ENCODE measurements around the gene SLC9A1. TPM values are rescaled to one million over a fixed set of nuclear protein-coding genes. Genes with fewer than 3 reads are reported as not detected.

The SLC9A1 gene
- total RNA-seq, 6 donors from 2014 or later, result 18.1 to 51.4 (median 31.5) TPM

- Histone ChIP-seq H3K27ac (peak overlapping the region in 1 of 4 donors; percentile 23), H3K4me1 (peaks cover 9 to 73% (median 40%) of the 10 kb centered on the region in 4 donors), H3K4me3 (no peak overlapping the region), H3K9me3 (no peaks in the 10 kb centered on the region), H3K27me3 (no peaks in the 10 kb centered on the region), H3K36me3 (no peaks in the 10 kb centered on the region)
- ATAC-seq (ENCODE audit: low FRiP score in 2 of 2) (no peak), DNase-seq (no peak)
- WGBS, 2 donors, result 72 to 80% methylated on average over 4 to 6 of the region's 6 CpGs
- TF ChIP-seq POLR2AphosphoS5 (IDR thresholded peaks at IDR 0.05), result no peak
- TF ChIP-seq EP300 (IDR thresholded peaks at IDR 0.05), result no peak
- TF ChIP-seq CTCF (IDR thresholded peaks at IDR 0.05), result no peak
- TF ChIP-seq POLR2A (IDR thresholded peaks at IDR 0.05), result no peak
Observed at GRCh38 chr1:27143401-27143800, 11.5 kb downstream of the SLC9A1 start.

GRCh38 chr1:27142464-27142863, 12.5 kb downstream of the SLC9A1 start:
- Histone ChIP-seq H3K4me1 (peaks cover 19 to 73% (median 47%) of the 10 kb centered on the region in 4 donors), H3K27ac (no peak overlapping the region)
- 86 to 95% methylated on average over 3 of the region's 3 CpGs for WGBS, 2 donors

GRCh38 chr1:27141266-27142003, 13.5 kb downstream of the SLC9A1 start:
- Histone ChIP-seq H3K9me3 (no peaks in the 10 kb centered on the region), H3K4me3 (no peak overlapping the region), H3K36me3 (no peaks in the 10 kb centered on the region), H3K27me3 (no peaks in the 10 kb centered on the region), H3K27ac (no peak overlapping the region), H3K4me1 (peaks cover 29 to 84% (median 58%) of the 10 kb centered on the region in 4 donors)
- ATAC-seq (ENCODE audit: low FRiP score in 2 of 2) (no peak), DNase-seq (peak in 1 of 2 donors; percentile 74)
- TF ChIP-seq POLR2A (IDR thresholded peaks at IDR 0.05), result no peak
- WGBS, 2 donors, result 62 to 80% methylated on average over 6 to 9 of the region's 9 CpGs

More at GRCh38 chr1:27142464-27142863, 12.5 kb downstream of the SLC9A1 start:
- Histone ChIP-seq H3K9me3 (no peaks in the 10 kb centered on the region), H3K27me3 (no peaks in the 10 kb centered on the region), H3K36me3 (no peaks in the 10 kb centered on the region), H3K4me3 (no peak overlapping the region)
- TF ChIP-seq POLR2A (IDR thresholded peaks at IDR 0.05), result no peak
- no peak for TF ChIP-seq POLR2AphosphoS5 (IDR thresholded peaks at IDR 0.05)
- no peak for TF ChIP-seq CTCF (IDR thresholded peaks at IDR 0.05)
- TF ChIP-seq EP300 (IDR thresholded peaks at IDR 0.05), result no peak
- DNase-seq (no peak), ATAC-seq (ENCODE audit: low FRiP score in 2 of 2) (no peak)

- DNase-seq (no peak), ATAC-seq (ENCODE audit: low FRiP score in 2 of 2) (no peak)
- Histone ChIP-seq H3K9me3 (no peaks in the 10 kb centered on the region), H3K27ac (no peak overlapping the region), H3K4me3 (no peak overlapping the region), H3K36me3 (no peaks in the 10 kb centered on the region), H3K4me1 (peaks cover 36 to 88% (median 59%) of the 10 kb centered on the region in 4 donors), H3K27me3 (no peaks in the 10 kb centered on the region)
- WGBS, 2 donors, result 74% methylated on average over 6 of the region's 6 CpGs
- TF ChIP-seq CTCF (IDR thresholded peaks at IDR 0.05) (no peak), EP300 (IDR thresholded peaks at IDR 0.05) (no peak), POLR2A (IDR thresholded peaks at IDR 0.05) (no peak), POLR2AphosphoS5 (IDR thresholded peaks at IDR 0.05) (no peak)
Observed at GRCh38 chr1:27139980-27140379, 14.9 kb downstream of the SLC9A1 start.

- Histone ChIP-seq H3K36me3 (no peaks in the 10 kb centered on the region), H3K27ac (peak overlapping the region in 1 of 4 donors; percentile 86), H3K27me3 (no peaks in the 10 kb centered on the region), H3K9me3 (no peaks in the 10 kb centered on the region), H3K4me3 (no peak overlapping the region), H3K4me1 (peaks cover 36 to 77% (median 55%) of the 10 kb centered on the region in 4 donors)
- DNase-seq (no peak), ATAC-seq (ENCODE audit: low FRiP score in 2 of 2) (no peak)
- TF ChIP-seq POLR2A (IDR thresholded peaks at IDR 0.05) (no peak), EP300 (IDR thresholded peaks at IDR 0.05) (no peak), CTCF (IDR thresholded peaks at IDR 0.05) (no peak), POLR2AphosphoS5 (IDR thresholded peaks at IDR 0.05) (no peak)
- WGBS, 2 donors, result 75 to 88% methylated on average over 6 of the region's 6 CpGs
Observed at GRCh38 chr1:27138927-27139326, 16.0 kb downstream of the SLC9A1 start.

All from upper lobe of left lung (tissue), 6 donors.